OCI-LY7 (cell line): ENCODE results near the gene WIZ. TPM values are rescaled to one million over a fixed set of nuclear protein-coding genes. Genes with fewer than 3 reads are reported as not detected.

Experiments used
- BruUV-seq: library from RNA; stranded (reverse); fragments of 400-500 nt; replicated peaks from 2 replicates; lab custom pipeline; 2021; lab: Mats Ljungman, UMichigan
- CTCF ChIA-PET: fragments of 300-600 bp; sonication (Branson Sonifier 250); formaldehyde crosslinking; loops from one replicate; lab custom pipeline; 2022; ENCODE audit warnings: antibody characterized with exemption; ENCODE audit not compliant: unreplicated experiment; lab: Charles Lee
- POLR2A ChIA-PET: fragments of 300-600 bp; sonication (Branson Sonifier 250); formaldehyde crosslinking; loops from one replicate; lab custom pipeline; 2022; ENCODE audit warnings: antibody characterized with exemption; lab: Charles Lee
- DNase-seq: peaks from one replicate; pipeline ENCODE4 v3.0.0-alpha.2; 2015; ENCODE audit warnings: low spot score
- H2AFZ ChIP-seq: fragments of 200-600 bp; sonication (generic), shearing (Covaris generic); 2 replicates; pipeline ENCODE4 v1.6.1; 2014; ENCODE audit warnings: mild to moderate bottlenecking, antibody characterized with exemption, low read length, moderate library complexity
- H3K27ac ChIP-seq: fragments of 200-600 bp; sonication (generic); 2 replicates; pipeline ENCODE4 v1.5.1; 2014; ENCODE audit warnings: mixed run types, low read depth, mild to moderate bottlenecking, moderate library complexity, low read length, inconsistent platforms; ENCODE audit not compliant: poor library complexity, severe bottlenecking
- H3K36me3 ChIP-seq: fragments of 200-600 bp; sonication (generic); 2 replicates; pipeline ENCODE4 v1.6.1; 2014; ENCODE audit warnings: mild to moderate bottlenecking, antibody characterized with exemption, low read length, moderate library complexity, mixed read lengths; ENCODE audit not compliant: insufficient read depth
- H3K4me1 ChIP-seq: fragments of 200-600 bp; sonication (generic); 2 replicates; pipeline ENCODE4 v1.5.1; 2014; ENCODE audit warnings: mild to moderate bottlenecking, low read length; ENCODE audit not compliant: insufficient read depth, poor library complexity, severe bottlenecking
- H3K4me2 ChIP-seq: fragments of 200-600 bp; sonication (generic); 2 replicates; pipeline ENCODE4 v1.6.1; 2014; ENCODE audit warnings: mild to moderate bottlenecking, low read length
- H3K4me3 ChIP-seq: fragments of 200-600 bp; sonication (generic); 2 replicates; pipeline ENCODE4 v1.5.1; 2014; ENCODE audit warnings: mild to moderate bottlenecking, low read depth, low read length; ENCODE audit not compliant: poor library complexity, severe bottlenecking
- H3K79me2 ChIP-seq: fragments of 200-600 bp; sonication (generic); 2 replicates; pipeline ENCODE4 v1.6.1; 2016; ENCODE audit warnings: low read depth, mild to moderate bottlenecking, low read length, moderate library complexity, mixed read lengths; ENCODE audit not compliant: insufficient read depth
- H3K9me2 ChIP-seq: fragments of 200-600 bp; sonication (generic); 2 replicates; pipeline ENCODE4 v1.6.1; 2016; ENCODE audit warnings: mild to moderate bottlenecking, low read length, mixed read lengths; ENCODE audit not compliant: insufficient read depth
- H3K9me3 ChIP-seq: fragments of 200-600 bp; sonication (generic); 2 replicates; pipeline ENCODE4 v1.6.1; 2014; ENCODE audit warnings: mild to moderate bottlenecking, mixed run types, low read length, mixed read lengths
- H4K20me1 ChIP-seq: fragments of 200-600 bp; sonication (generic); 2 replicates; pipeline ENCODE4 v1.6.1; 2014; ENCODE audit warnings: mild to moderate bottlenecking, antibody characterized with exemption, low read length, moderate library complexity, mixed read lengths; ENCODE audit not compliant: insufficient read depth
- EZH2phosphoT487 ChIP-seq: fragments of 200-600 bp; sonication (generic); IDR thresholded peaks from 2 replicates; pipeline ENCODE4 v1.6.1; 2018; ENCODE audit warnings: low read depth, borderline replicate concordance, mild to moderate bottlenecking, mixed run types, antibody characterized with exemption, low read length, moderate library complexity, mixed read lengths
- intact Hi-C: fragments of 100-400 bp; cut with micrococcal nuclease; formaldehyde crosslinking; loops from one replicate; pipeline ENCODE4 v1.10.0; 2022; ENCODE audit not compliant: unreplicated experiment
- total RNA-seq, 2 experiments: library from RNA; depleted of rRNA in 1 of 2; stranded (reverse); fragments of >200 nt in 1 of 2; shearing (Covaris generic) in 1 of 2; gene quantifications; 2 replicates each; pipeline ENCODE4 v1.2.3, GENCODE V29; 2014 to 2022
- TF ChIP-seq, protein P1 (sequence below): fragments of 200-600 bp; sonication (generic); conservative IDR thresholded peaks from 2 replicates; pipeline ENCODE4 v1.5.1; 2014; ENCODE audit warnings: mild to moderate bottlenecking, antibody characterized with exemption, low read length, moderate library complexity, mixed read lengths

Gene WIZ
- total RNA-seq, 2 experiments from 2014 or later: 16.4 to 35.9 TPM

DNA sequence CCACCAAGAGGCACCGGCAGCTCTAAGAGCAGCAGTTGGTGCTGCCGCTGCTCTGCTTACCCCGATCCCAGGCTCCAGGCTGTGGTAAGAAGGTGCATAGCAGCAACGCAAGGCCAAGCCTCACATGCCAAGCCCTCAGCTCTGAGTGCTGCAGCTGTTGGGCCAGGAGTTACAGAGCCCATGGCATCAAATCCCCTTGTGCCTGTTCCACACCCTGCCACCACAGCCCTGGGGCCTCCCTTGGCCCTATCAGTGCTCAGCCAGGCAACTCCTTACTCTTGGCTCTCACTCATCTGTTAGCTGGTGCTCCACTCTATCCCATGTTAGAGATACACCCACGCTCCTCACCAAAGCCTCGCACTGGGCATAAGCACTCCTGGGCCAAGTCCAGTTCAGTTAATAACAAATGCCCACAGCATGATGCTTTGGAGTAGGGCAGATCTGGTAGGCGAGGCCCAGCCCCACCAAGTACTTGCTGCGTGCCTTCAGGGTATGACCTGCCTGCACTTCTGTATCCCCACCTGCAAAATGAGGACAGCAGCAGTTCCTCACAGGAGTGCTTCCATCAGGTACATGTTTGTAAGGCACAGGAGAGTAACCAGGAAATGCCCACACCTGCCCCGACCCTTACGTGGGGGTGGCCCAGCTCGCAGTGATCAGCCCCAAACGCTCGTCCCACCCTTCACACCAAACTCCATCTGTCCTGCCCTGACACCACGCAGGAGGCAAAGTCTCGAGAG is 47.2 kb downstream of the WIZ start:
- H2AFZ ChIP-seq: no peak overlapping the region
- H3K9me2 ChIP-seq: no peaks in the 10 kb centered on the region
- TF ChIP-seq EZH2phosphoT487: no peak
- TF ChIP-seq, protein P1, sequence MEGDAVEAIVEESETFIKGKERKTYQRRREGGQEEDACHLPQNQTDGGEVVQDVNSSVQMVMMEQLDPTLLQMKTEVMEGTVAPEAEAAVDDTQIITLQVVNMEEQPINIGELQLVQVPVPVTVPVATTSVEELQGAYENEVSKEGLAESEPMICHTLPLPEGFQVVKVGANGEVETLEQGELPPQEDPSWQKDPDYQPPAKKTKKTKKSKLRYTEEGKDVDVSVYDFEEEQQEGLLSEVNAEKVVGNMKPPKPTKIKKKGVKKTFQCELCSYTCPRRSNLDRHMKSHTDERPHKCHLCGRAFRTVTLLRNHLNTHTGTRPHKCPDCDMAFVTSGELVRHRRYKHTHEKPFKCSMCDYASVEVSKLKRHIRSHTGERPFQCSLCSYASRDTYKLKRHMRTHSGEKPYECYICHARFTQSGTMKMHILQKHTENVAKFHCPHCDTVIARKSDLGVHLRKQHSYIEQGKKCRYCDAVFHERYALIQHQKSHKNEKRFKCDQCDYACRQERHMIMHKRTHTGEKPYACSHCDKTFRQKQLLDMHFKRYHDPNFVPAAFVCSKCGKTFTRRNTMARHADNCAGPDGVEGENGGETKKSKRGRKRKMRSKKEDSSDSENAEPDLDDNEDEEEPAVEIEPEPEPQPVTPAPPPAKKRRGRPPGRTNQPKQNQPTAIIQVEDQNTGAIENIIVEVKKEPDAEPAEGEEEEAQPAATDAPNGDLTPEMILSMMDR: no peak
- 0 out of 2 replicates have a peak, but pooled peaks cover 4% of the 10 kb centered on the region for H4K20me1 ChIP-seq
- peaks cover 92% of the 10 kb centered on the region for H3K36me3 ChIP-seq
- H3K9me3 ChIP-seq: no peaks in the 10 kb centered on the region
- H3K27ac ChIP-seq: no peak overlapping the region
- intact Hi-C loops: no loop called here
- no peak overlapping the region for H3K4me3 ChIP-seq
- ChIA-PET CTCF (interaction anchor here (0.6 kb wide), 1 partner anchor 10 kb away, joined by 3 read pairs; no protein-coding TSS in a partner anchor), POLR2A (no interaction called here)
- peaks cover 42% of the 10 kb centered on the region for H3K79me2 ChIP-seq
- DNase-seq: no peak
- no peak overlapping the region for H3K4me2 ChIP-seq
- H3K4me1 ChIP-seq: peaks cover 12% of the 10 kb centered on the region
- no TSS peak for BruUV-seq

DNA sequence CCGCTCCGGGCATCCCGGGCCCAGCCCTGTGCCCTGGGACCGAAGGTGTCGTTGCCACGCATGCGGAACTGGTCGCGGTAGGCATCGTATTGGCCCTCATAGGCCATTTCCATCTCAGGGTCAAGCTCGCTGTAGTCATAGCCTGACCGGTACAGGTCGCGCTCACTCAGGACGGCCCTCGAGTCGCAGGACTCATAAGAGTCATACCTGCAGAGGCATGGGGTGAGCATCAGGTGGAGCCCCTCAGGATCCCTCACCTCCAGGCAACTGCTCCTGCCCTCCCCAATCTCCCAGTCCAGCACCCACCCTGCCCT is 48.4 kb downstream of the WIZ start:
- H3K4me2 ChIP-seq: no peak overlapping the region
- H3K27ac ChIP-seq: no peak overlapping the region
- no peaks in the 10 kb centered on the region for H3K9me2 ChIP-seq
- H3K79me2 ChIP-seq: peaks cover 30% of the 10 kb centered on the region
- H3K4me1 ChIP-seq: peaks cover 12% of the 10 kb centered on the region
- no peak for DNase-seq
- peaks cover 4% of the 10 kb centered on the region; the same call in 1 of the 2 replicates for H4K20me1 ChIP-seq
- H3K9me3 ChIP-seq: no peaks in the 10 kb centered on the region
- ChIA-PET POLR2A (no interaction called here), CTCF (no interaction called here)
- H3K4me3 ChIP-seq: no peak overlapping the region
- TF ChIP-seq EZH2phosphoT487: no peak
- TF ChIP-seq, protein P1: no peak
- BruUV-seq: no TSS peak
- H2AFZ ChIP-seq: no peak overlapping the region
- H3K36me3 ChIP-seq: peaks cover 93% of the 10 kb centered on the region
- intact Hi-C loops: no loop called here
